PC-9 (cell line): Measurements from ENCODE around the gene LGI1. TPM values are rescaled to one million over a fixed set of nuclear protein-coding genes. Genes with fewer than 3 reads are reported as not detected.
"Not testable (repeated sequence)": the region's sequence is repeated elsewhere in the genome, so short reads cannot be mapped to it uniquely, and the experiment has no call there.

Experiments
- BruUV-seq: library from RNA; stranded (reverse); fragments of 400-500 nt; replicated peaks from 2 replicates; lab custom pipeline; 2021; lab: Mats Ljungman, UMichigan
- CTCF ChIA-PET: fragments of 300-600 bp; sonication (Branson Sonifier 250); formaldehyde crosslinking; loops from one replicate; lab custom pipeline; 2022; ENCODE audit warnings: antibody characterized with exemption; lab: Charles Lee
- POLR2A ChIA-PET: fragments of 300-600 bp; sonication (Branson Sonifier 250); formaldehyde crosslinking; loops from one replicate; lab custom pipeline; 2022; ENCODE audit warnings: antibody characterized with exemption; ENCODE audit not compliant: unreplicated experiment; lab: Charles Lee
- DNase-seq, 2 experiments: peaks; one replicate each; pipeline versions ENCODE4 v3.0.0 to v3.0.0-alpha.2; 2015 to 2022; ENCODE audit warnings: mixed read lengths in 1 of 2
- H2AFZ ChIP-seq: fragments of 200-600 bp; sonication (generic); 2 replicates; pipeline ENCODE4 v1.8.1; 2017; ENCODE audit warnings: antibody characterized with exemption
- H3F3A ChIP-seq: fragments of 200-600 bp; sonication (generic); 2 replicates; pipeline ENCODE4 v1.8.1; 2017; ENCODE audit warnings: antibody characterized with exemption, mild to moderate bottlenecking, low read depth; ENCODE audit not compliant: insufficient read depth
- H3K27ac ChIP-seq: fragments of 200-600 bp; sonication (generic); 2 replicates; pipeline ENCODE4 v1.6.1; 2016; ENCODE audit warnings: mixed run types
- H3K27me3 ChIP-seq: fragments of 200-600 bp; sonication (generic); 2 replicates; pipeline ENCODE4 v1.6.1; 2016; ENCODE audit warnings: low read depth, mixed run types; ENCODE audit not compliant: insufficient read depth
- H3K36me3 ChIP-seq: fragments of 200-600 bp; sonication (generic); 2 replicates; pipeline ENCODE4 v1.6.1; 2016; ENCODE audit warnings: low read depth, mixed run types
- H3K4me1 ChIP-seq: fragments of 200-600 bp; sonication (generic); replicated peaks from 2 replicates; pipeline ENCODE4 v1.6.1; 2016; ENCODE audit warnings: mixed run types; ENCODE audit not compliant: insufficient read depth
- H3K4me2 ChIP-seq: fragments of 200-600 bp; sonication (generic); 2 replicates; pipeline ENCODE4 v1.6.1; 2017; ENCODE audit warnings: mixed run types
- H3K4me3 ChIP-seq: fragments of 200-600 bp; sonication (generic); 2 replicates; pipeline ENCODE4 v1.6.1; 2016; ENCODE audit warnings: mixed run types
- H3K79me2 ChIP-seq: fragments of 200-600 bp; sonication (generic); 2 replicates; pipeline ENCODE4 v1.6.1; 2017; ENCODE audit warnings: low read depth, mixed run types
- H3K9me2 ChIP-seq: fragments of 200-600 bp; sonication (generic); 2 replicates; pipeline ENCODE4 v1.8.1; 2017; ENCODE audit warnings: mild to moderate bottlenecking; ENCODE audit not compliant: insufficient read depth
- H3K9me3 ChIP-seq: fragments of 200-600 bp; sonication (generic); 2 replicates; pipeline ENCODE4 v1.8.1; 2016; ENCODE audit warnings: low read depth; ENCODE audit not compliant: insufficient read depth
- H4K20me1 ChIP-seq: fragments of 200-600 bp; sonication (generic); 2 replicates; pipeline ENCODE4 v1.8.1; 2017; ENCODE audit not compliant: insufficient read depth
- CTCF ChIP-seq: fragments of 200-600 bp; sonication (generic); conservative IDR thresholded peaks from 2 replicates; pipeline ENCODE4 v1.6.1; 2017; ENCODE audit warnings: mixed run types, antibody characterized with exemption, mild to moderate bottlenecking, moderate library complexity
- EZH2 ChIP-seq: fragments of 200-600 bp; sonication (generic); IDR thresholded peaks from 2 replicates; pipeline ENCODE4 v1.8.0; 2017; ENCODE audit warnings: antibody characterized with exemption, low read depth
- intact Hi-C: fragments of 100-400 bp; cut with micrococcal nuclease; formaldehyde crosslinking; loops from one replicate; pipeline ENCODE4 v1.10.0; 2022; ENCODE audit not compliant: unreplicated experiment
- total RNA-seq: library from RNA; stranded (reverse); gene quantifications from 2 replicates; pipeline ENCODE4 v1.2.3, GENCODE V29; 2021

LGI1 gene
- total RNA-seq, 1 experiment from 2014 or later, result not detected

DNA sequence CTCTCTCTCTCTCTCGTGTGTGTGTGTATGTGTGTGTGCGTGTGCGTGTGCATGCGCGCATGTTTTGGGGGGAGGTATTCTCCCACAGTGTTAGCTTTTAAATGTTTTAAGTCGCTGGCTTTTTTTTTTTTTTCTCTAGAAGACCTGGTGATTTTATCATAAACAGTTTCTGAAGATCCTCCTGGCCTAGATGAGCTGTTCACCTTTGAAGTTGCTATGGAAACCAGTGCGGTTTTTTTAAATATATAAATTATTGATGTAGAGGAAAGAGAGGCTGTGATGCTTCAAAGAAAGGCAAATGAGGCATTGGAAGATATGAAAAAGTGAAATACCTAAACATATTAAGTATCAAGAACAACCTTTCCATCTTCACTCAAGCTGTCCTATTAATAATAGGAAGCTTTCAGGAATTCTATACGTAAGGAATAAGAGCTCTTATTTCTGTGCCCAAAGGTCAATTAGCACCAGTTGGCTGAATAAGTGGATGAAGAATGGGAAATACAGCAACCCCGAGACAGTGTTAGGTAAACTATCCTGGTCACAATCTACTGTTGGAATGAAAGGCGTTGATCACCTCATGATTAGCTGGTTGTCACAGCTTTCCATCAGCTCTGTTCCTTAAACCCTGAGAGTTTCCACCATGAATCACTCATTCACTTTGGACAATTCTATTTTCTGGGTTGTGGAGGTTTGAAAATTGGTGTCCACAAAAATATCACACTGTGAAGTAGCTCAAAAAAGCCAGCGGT lies 69.5 kb downstream of the LGI1 start:
- Histone ChIP-seq H3F3A (no peaks in the 10 kb centered on the region), H2AFZ (no peak overlapping the region), H3K27me3 (no peaks in the 10 kb centered on the region), H3K27ac (no peak overlapping the region), H3K9me2 (no peaks in the 10 kb centered on the region), H3K79me2 (no peaks in the 10 kb centered on the region), H3K36me3 (no peaks in the 10 kb centered on the region), H3K4me3 (no peak overlapping the region), H3K4me1 (no peaks in the 10 kb centered on the region), H3K9me3 (no peaks in the 10 kb centered on the region), H3K4me2 (no peak overlapping the region), H4K20me1 (no peaks in the 10 kb centered on the region)
- intact Hi-C loops, result no loop called here
- TF ChIP-seq CTCF (no peak), EZH2 (no peak)
- DNase-seq, result no peak
- no TSS peak for BruUV-seq
- CTCF ChIA-PET, result interaction anchor here (0.5 to 0.6 kb wide), 2 partner anchors 69 to 661 kb away, joined by 3 to 20 read pairs; no protein-coding TSS in a partner anchor
- POLR2A ChIA-PET, result interaction anchor here (0.7 kb wide), 1 partner anchor 303 kb away, joined by 3 read pairs; no protein-coding TSS in a partner anchor

- H3K36me3 ChIP-seq, H3K79me2 ChIP-seq, BruUV-seq, H3K4me1 ChIP-seq, POLR2A ChIA-PET, H3K9me2 ChIP-seq, H3K4me2 ChIP-seq, H2AFZ ChIP-seq, H4K20me1 ChIP-seq, intact Hi-C loops, H3K9me3 ChIP-seq, H3K27me3 ChIP-seq, H3K27ac ChIP-seq, H3K4me3 ChIP-seq, H3F3A ChIP-seq, DNase-seq: not testable (repeated sequence)
- CTCF ChIA-PET, result interaction anchor here (0.7 kb wide), 1 partner anchor 32 kb away, joined by 3 read pairs; no protein-coding TSS in a partner anchor
These were observed 73.3 kb downstream of the LGI1 start for GRCh38 chr10:93831065-93831464.

DNA sequence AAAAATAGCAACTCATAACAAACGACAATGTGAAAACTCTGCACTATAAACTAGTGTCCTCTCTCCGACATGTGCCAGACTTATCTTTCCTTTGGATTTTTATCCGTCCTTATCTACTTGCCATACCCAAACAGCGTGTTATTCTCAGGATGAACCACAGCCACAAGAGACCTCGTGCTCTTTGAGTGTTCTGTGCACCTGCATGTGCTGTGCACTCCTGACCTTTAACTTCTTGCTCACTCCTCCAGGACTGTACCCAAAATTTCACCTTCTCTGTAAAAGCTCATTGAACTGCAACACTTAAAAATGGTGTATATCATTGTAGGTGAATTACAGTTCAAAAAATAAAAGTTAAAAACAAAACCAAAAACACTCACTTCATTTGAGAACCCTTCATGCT lies 78.0 kb downstream of the LGI1 start:
- Histone ChIP-seq H4K20me1 (no peaks in the 10 kb centered on the region), H3K4me2 (no peak overlapping the region), H3K27me3 (no peaks in the 10 kb centered on the region), H3K9me2 (no peaks in the 10 kb centered on the region), H3K27ac (no peak overlapping the region), H3F3A (no peaks in the 10 kb centered on the region), H2AFZ (no peak overlapping the region), H3K79me2 (no peaks in the 10 kb centered on the region), H3K9me3 (no peaks in the 10 kb centered on the region), H3K4me1 (no peaks in the 10 kb centered on the region), H3K4me3 (no peak overlapping the region), H3K36me3 (no peaks in the 10 kb centered on the region)
- ChIA-PET POLR2A (no interaction called here), CTCF (no interaction called here)
- no peak for DNase-seq
- TF ChIP-seq CTCF, result no peak
- TF ChIP-seq EZH2, result no peak
- intact Hi-C loops, result no loop called here
- BruUV-seq, result no TSS peak
